Loucy (cell line): ENCODE data around the gene ZNF592.
"Not testable (repeated sequence)": the region's sequence is repeated elsewhere in the genome, so short reads cannot be mapped to it uniquely, and the experiment has no call there.

Experiments
- H2AFZ ChIP-seq: fragments of 200-600 bp; sonication (generic); 2 replicates; pipeline ENCODE4 v1.6.0; 2016; ENCODE audit warnings: antibody characterized with exemption, mild to moderate bottlenecking, low read length, moderate library complexity
- H3F3A ChIP-seq: fragments of 200-600 bp; 2 replicates; pipeline ENCODE4 v1.6.0; 2016; ENCODE audit warnings: antibody characterized with exemption, low read depth, mild to moderate bottlenecking
- H3K27me3 ChIP-seq: fragments of 200-600 bp; sonication (generic); 2 replicates; pipeline ENCODE4 v1.6.1; 2014; ENCODE audit warnings: low read length, mild to moderate bottlenecking; ENCODE audit not compliant: insufficient read depth, poor library complexity, severe bottlenecking
- H3K36me3 ChIP-seq: fragments of 200-600 bp; sonication (generic); 2 replicates; pipeline ENCODE4 v1.6.1; 2016; ENCODE audit warnings: low read length; ENCODE audit not compliant: insufficient read depth
- H3K4me1 ChIP-seq: fragments of 200-600 bp; sonication (generic); 2 replicates; pipeline ENCODE4 v1.5.1; 2014; ENCODE audit warnings: low read length, mild to moderate bottlenecking; ENCODE audit not compliant: insufficient read depth, poor library complexity, severe bottlenecking
- H3K4me2 ChIP-seq: fragments of 200-600 bp; sonication (generic); 2 replicates; pipeline ENCODE4 v1.6.0; 2014; ENCODE audit warnings: antibody characterized with exemption, low read length, low read depth, mild to moderate bottlenecking; ENCODE audit not compliant: poor library complexity, severe bottlenecking
- H3K4me3 ChIP-seq: fragments of 200-600 bp; sonication (generic); 2 replicates; pipeline ENCODE4 v1.5.1; 2014; ENCODE audit warnings: low read length, mild to moderate bottlenecking, mixed read lengths; ENCODE audit not compliant: poor library complexity, severe bottlenecking
- H3K79me2 ChIP-seq: fragments of 200-600 bp; sonication (generic); 2 replicates; pipeline ENCODE4 v1.6.1; 2014; ENCODE audit warnings: low read length; ENCODE audit not compliant: insufficient read depth
- H3K9ac ChIP-seq: fragments of 200-600 bp; sonication (generic); 2 replicates; pipeline ENCODE4 v1.6.0; 2014; ENCODE audit warnings: mild to moderate bottlenecking, low read depth, low read length, moderate library complexity; ENCODE audit not compliant: poor library complexity, severe bottlenecking
- H3K9me2 ChIP-seq: fragments of 200-600 bp; sonication (generic); replicated peaks from 2 replicates; pipeline ENCODE4 v1.6.1; 2016; ENCODE audit warnings: low read depth, low read length, mixed read lengths
- H3K9me3 ChIP-seq: fragments of 200-600 bp; sonication (generic); 2 replicates; pipeline ENCODE4 v1.6.1; 2014; ENCODE audit warnings: mild to moderate bottlenecking, antibody characterized with exemption, low read length, low read depth; ENCODE audit not compliant: insufficient read depth
- H4K20me1 ChIP-seq: fragments of 200-600 bp; sonication (generic); 2 replicates; pipeline ENCODE4 v1.6.0; 2014; ENCODE audit warnings: antibody characterized with exemption, low read length, mild to moderate bottlenecking; ENCODE audit not compliant: insufficient read depth, poor library complexity, severe bottlenecking
- CTCF ChIP-seq: fragments of 200-600 bp; sonication (generic); conservative IDR thresholded peaks from 2 replicates; pipeline ENCODE4 v1.5.1; 2014; ENCODE audit warnings: mild to moderate bottlenecking, antibody characterized with exemption, low read length
- EZH2phosphoT487 ChIP-seq: fragments of 200-600 bp; IDR thresholded peaks from 2 replicates; pipeline ENCODE4 v1.6.1; 2018; ENCODE audit warnings: antibody characterized with exemption, mild to moderate bottlenecking, moderate library complexity, borderline replicate concordance

The ZNF592 gene

GRCh38 chr15:84750583-84751092, 2.2 kb downstream of the ZNF592 start:
- Histone ChIP-seq H3K36me3 (no peaks in the 10 kb centered on the region), H3K27me3 (no peaks in the 10 kb centered on the region), H2AFZ (no peak overlapping the region), H3F3A (no peaks in the 10 kb centered on the region), H4K20me1 (peaks cover 50% of the 10 kb centered on the region), H3K9ac (peak overlapping the region; percentile 80), H3K4me3 (peak overlapping the region; percentile 88), H3K9me2 (no peaks in the 10 kb centered on the region), H3K9me3 (no peaks in the 10 kb centered on the region), H3K4me2 (peak overlapping the region; percentile 83), H3K79me2 (peaks cover 86% of the 10 kb centered on the region), H3K4me1 (peaks cover 54% of the 10 kb centered on the region)
- TF ChIP-seq CTCF (no peak), EZH2phosphoT487 (no peak)

- Histone ChIP-seq H4K20me1 (peaks cover 60% of the 10 kb centered on the region), H3K4me2 (peak overlapping the region; percentile 83), H3K79me2 (peaks cover 90% of the 10 kb centered on the region), H3K4me3 (peak overlapping the region; percentile 55), H3K4me1 (peaks cover 56% of the 10 kb centered on the region), H3K9ac (peak overlapping the region; percentile 47)
- H3K9me3 ChIP-seq, H3K27me3 ChIP-seq, H3F3A ChIP-seq, H3K36me3 ChIP-seq, H2AFZ ChIP-seq, H3K9me2 ChIP-seq: not testable (repeated sequence)
These were observed 3.3 kb downstream of the ZNF592 start for GRCh38 chr15:84751721-84752120.

- H3K9me3 ChIP-seq = no peaks in the 10 kb centered on the region
- H3K4me1 ChIP-seq = peaks cover 52% of the 10 kb centered on the region
- TF ChIP-seq EZH2phosphoT487 (no peak), CTCF (no peak)
- H3F3A ChIP-seq = no peaks in the 10 kb centered on the region
- H3K4me2 ChIP-seq = peak overlapping the region; percentile 83
- H4K20me1 ChIP-seq = peaks cover 63% of the 10 kb centered on the region
- H3K36me3 ChIP-seq = no peaks in the 10 kb centered on the region
- H3K9ac ChIP-seq = peak overlapping the region; percentile 47
- no peak overlapping the region for H2AFZ ChIP-seq
- peaks cover 90% of the 10 kb centered on the region for H3K79me2 ChIP-seq
- H3K9me2 ChIP-seq = no peaks in the 10 kb centered on the region
- no peaks in the 10 kb centered on the region for H3K27me3 ChIP-seq
- H3K4me3 ChIP-seq = peak overlapping the region; percentile 55
These were observed 3.8 kb downstream of the ZNF592 start for GRCh38 chr15:84752195-84752594.

- Histone ChIP-seq H3K4me2 (peak overlapping the region; percentile 83), H3K4me3 (peak overlapping the region; percentile 55)
These were observed 4.3 kb downstream of the ZNF592 start for GRCh38 chr15:84752700-84753099.

GRCh38 chr15:84754889-84755288, 6.5 kb downstream of the ZNF592 start:
- H2AFZ ChIP-seq, H3F3A ChIP-seq, H3K9ac ChIP-seq, H3K9me2 ChIP-seq, H3K27me3 ChIP-seq, H3K36me3 ChIP-seq, H3K9me3 ChIP-seq, H3K4me3 ChIP-seq, H3K4me2 ChIP-seq: not testable (repeated sequence)
- Histone ChIP-seq H4K20me1 (peaks cover 55% of the 10 kb centered on the region), H3K4me1 (peaks cover 44% of the 10 kb centered on the region), H3K79me2 (peaks cover 99% of the 10 kb centered on the region)

More at GRCh38 chr15:84752700-84753099, 4.3 kb downstream of the ZNF592 start:
- H3K4me1 ChIP-seq = peaks cover 49% of the 10 kb centered on the region
- no peaks in the 10 kb centered on the region for H3K27me3 ChIP-seq
- TF ChIP-seq EZH2phosphoT487 (no peak), CTCF (no peak)
- H2AFZ ChIP-seq = no peak overlapping the region
- H3K9me3 ChIP-seq = no peaks in the 10 kb centered on the region
- no peaks in the 10 kb centered on the region for H3K36me3 ChIP-seq
- peaks cover 90% of the 10 kb centered on the region for H3K79me2 ChIP-seq
- H4K20me1 ChIP-seq = peaks cover 66% of the 10 kb centered on the region
- no peaks in the 10 kb centered on the region for H3K9me2 ChIP-seq
- H3K9ac ChIP-seq = peak overlapping the region; percentile 47
- H3F3A ChIP-seq = no peaks in the 10 kb centered on the region
